HG03571 (cell line): ENCODE results near the gene TRPT1.

ENCODE experiments used
- ATAC-seq: cut with Tn5 transposase; IDR thresholded peaks from one replicate; pipeline ENCODE4 v1.9.1; 2021; ENCODE audit not compliant: unreplicated experiment

The TRPT1 gene

GRCh38 chr11:64245797-64246620, 20.0 kb upstream of the TRPT1 start:
- no peak for ATAC-seq

- no peak for ATAC-seq
Measured at GRCh38 chr11:64245401-64245796, 19.4 kb upstream of the TRPT1 start.

GRCh38 chr11:64244966-64245365, 19.0 kb upstream of the TRPT1 start:
- ATAC-seq, result no peak

- ATAC-seq, result no peak
Measured at GRCh38 chr11:64244107-64244506, 18.1 kb upstream of the TRPT1 start.

GRCh38 chr11:64243236-64243854, 17.4 kb upstream of the TRPT1 start:
- no peak for ATAC-seq

- peak; percentile 44 for ATAC-seq
Measured at GRCh38 chr11:64241491-64242374, 15.7 kb upstream of the TRPT1 start.

- ATAC-seq, result peak; percentile 54
Measured at GRCh38 chr11:64241241-64241490, 15.2 kb upstream of the TRPT1 start.

- peak; percentile 44 for ATAC-seq
Measured at GRCh38 chr11:64240435-64241240, 14.7 kb upstream of the TRPT1 start, which contains the start of gene FKBP2. TSS of gene FKBP2 (plus strand) at chr11:64241095. CDS start at chr11:64242388, 1,293 bp downstream.

- no peak for ATAC-seq
Measured at GRCh38 chr11:64239662-64240434, 13.9 kb upstream of the TRPT1 start.

- no peak for ATAC-seq
Measured at GRCh38 chr11:64238999-64239398, 13.0 kb upstream of the TRPT1 start.

GRCh38 chr11:64238076-64238475, 12.1 kb upstream of the TRPT1 start:
- ATAC-seq, result no peak

GRCh38 chr11:64237484-64237951, 11.5 kb upstream of the TRPT1 start:
- ATAC-seq, result no peak

- ATAC-seq, result no peak
Measured at GRCh38 chr11:64235437-64236161, 9.6 kb upstream of the TRPT1 start.

GRCh38 chr11:64234647-64235379, 8.8 kb upstream of the TRPT1 start:
- ATAC-seq, result peak; percentile 10

- ATAC-seq, result peak; percentile 27
Measured at GRCh38 chr11:64233913-64234586, 8.1 kb upstream of the TRPT1 start, which contains the start of gene VEGFB. TSS of gene VEGFB (plus strand) at chr11:64234584. CDS start at chr11:64234834, 250 bp downstream.

- no peak for ATAC-seq
Measured at GRCh38 chr11:64232967-64233315, 7.0 kb upstream of the TRPT1 start.

- ATAC-seq, result no peak
Measured at GRCh38 chr11:64232182-64232966, 6.4 kb upstream of the TRPT1 start.
